ENCODE measurements around the gene CCDC116. TPM values are rescaled to one million over a fixed set of nuclear protein-coding genes. Genes with fewer than 3 reads are reported as not detected.
"Not testable (repeated sequence)": the region's sequence is repeated elsewhere in the genome, so short reads cannot be mapped to it uniquely, and the experiment has no call there.

The CCDC116 gene
- total and polyA plus RNA-seq, 2 experiments from 2014 or later = 0.30 to 1.5 TPM

DNA sequence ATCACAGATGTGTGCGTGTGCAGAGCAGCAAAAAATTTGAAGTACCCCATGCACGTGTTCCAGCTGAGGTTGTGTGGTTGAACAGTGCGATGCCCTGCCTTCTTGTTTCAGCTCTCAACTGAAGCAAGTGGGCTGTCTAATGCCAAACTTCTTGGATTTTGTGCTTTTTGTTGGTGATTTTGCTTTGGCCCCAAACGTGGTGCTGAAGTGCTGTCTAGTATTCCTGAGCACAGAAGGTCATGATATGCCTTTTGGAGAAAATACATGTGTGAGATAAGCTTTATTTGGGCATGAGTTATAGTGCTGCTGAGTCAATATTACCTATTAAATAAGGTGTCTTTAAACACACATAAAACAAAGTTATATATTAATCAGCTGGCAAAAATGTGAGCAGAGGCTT is 16.8 kb upstream of the CCDC116 start:
- H2AFZ ChIP-seq = no peak overlapping the region
- H3K4me2 ChIP-seq = no peak overlapping the region
- no peak overlapping the region for H3K27ac ChIP-seq
- no peaks in the 10 kb centered on the region for H3K36me3 ChIP-seq (replicated peaks; ENCODE audit: insufficient read depth, low read depth)
- DNase-seq (ENCODE audit: low spot score) = no peak
- H3K79me2 ChIP-seq = peaks cover 96% of the 10 kb centered on the region
- WGBS (ENCODE audit: low lambda C conversion rate, missing lambda C conversion rate) = 81% methylated on average over 4 of the region's 4 CpGs
- TF ChIP-seq, protein P1, sequence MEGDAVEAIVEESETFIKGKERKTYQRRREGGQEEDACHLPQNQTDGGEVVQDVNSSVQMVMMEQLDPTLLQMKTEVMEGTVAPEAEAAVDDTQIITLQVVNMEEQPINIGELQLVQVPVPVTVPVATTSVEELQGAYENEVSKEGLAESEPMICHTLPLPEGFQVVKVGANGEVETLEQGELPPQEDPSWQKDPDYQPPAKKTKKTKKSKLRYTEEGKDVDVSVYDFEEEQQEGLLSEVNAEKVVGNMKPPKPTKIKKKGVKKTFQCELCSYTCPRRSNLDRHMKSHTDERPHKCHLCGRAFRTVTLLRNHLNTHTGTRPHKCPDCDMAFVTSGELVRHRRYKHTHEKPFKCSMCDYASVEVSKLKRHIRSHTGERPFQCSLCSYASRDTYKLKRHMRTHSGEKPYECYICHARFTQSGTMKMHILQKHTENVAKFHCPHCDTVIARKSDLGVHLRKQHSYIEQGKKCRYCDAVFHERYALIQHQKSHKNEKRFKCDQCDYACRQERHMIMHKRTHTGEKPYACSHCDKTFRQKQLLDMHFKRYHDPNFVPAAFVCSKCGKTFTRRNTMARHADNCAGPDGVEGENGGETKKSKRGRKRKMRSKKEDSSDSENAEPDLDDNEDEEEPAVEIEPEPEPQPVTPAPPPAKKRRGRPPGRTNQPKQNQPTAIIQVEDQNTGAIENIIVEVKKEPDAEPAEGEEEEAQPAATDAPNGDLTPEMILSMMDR (IDR thresholded peaks at IDR 0.05; ENCODE audit: poor library complexity) = no peak
- TF ChIP-seq EZH2 (IDR thresholded peaks at IDR 0.05; ENCODE audit: borderline replicate concordance) = no peak
- TF ChIP-seq EZH2phosphoT487 (IDR thresholded peaks at IDR 0.05; ENCODE audit: low read depth, severe bottlenecking, unreplicated experiment) = no peak
- peaks cover 92% of the 10 kb centered on the region for H4K20me1 ChIP-seq (ENCODE audit: insufficient read depth, poor library complexity, severe bottlenecking)
- H3K9me3 ChIP-seq (ENCODE audit: low read depth) = no peaks in the 10 kb centered on the region
- no peaks in the 10 kb centered on the region for H3K4me1 ChIP-seq (ENCODE audit: insufficient read depth)
- H3K27me3 ChIP-seq = no peaks in the 10 kb centered on the region
- no peaks in the 10 kb centered on the region for H3K9me2 ChIP-seq (replicated peaks; ENCODE audit: insufficient read depth)
- H3K4me3 ChIP-seq = no peak overlapping the region

DNA sequence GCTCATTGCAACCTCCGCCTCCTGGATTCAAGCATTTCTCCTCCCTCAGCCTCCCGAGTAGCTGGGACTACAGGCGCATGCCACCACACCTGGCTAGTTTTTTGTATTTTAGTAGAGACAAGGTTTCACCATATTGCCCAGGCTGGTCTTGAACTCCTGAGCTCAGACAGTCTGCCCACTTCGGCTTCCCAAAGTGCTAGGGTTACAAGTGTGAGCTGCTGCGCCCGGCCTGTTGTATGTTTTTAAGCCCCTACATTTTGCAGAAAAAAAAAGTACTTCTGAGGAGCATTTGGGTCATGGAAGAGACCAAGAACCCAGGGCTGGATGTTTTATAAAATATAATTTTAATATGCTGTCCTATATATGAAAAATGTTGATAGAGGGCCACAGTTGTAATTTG is 15.2 kb upstream of the CCDC116 start:
- not testable (repeated sequence) for H3K27ac ChIP-seq; H3K9me3 ChIP-seq (ENCODE audit: low read depth); H3K9me2 ChIP-seq (replicated peaks; ENCODE audit: insufficient read depth); DNase-seq (ENCODE audit: low spot score); H3K36me3 ChIP-seq (replicated peaks; ENCODE audit: insufficient read depth, low read depth); H3K4me1 ChIP-seq (ENCODE audit: insufficient read depth); H2AFZ ChIP-seq; H3K27me3 ChIP-seq; H3K4me3 ChIP-seq; H3K4me2 ChIP-seq
- Histone ChIP-seq H4K20me1 (ENCODE audit: insufficient read depth, poor library complexity, severe bottlenecking) (peaks cover 86% of the 10 kb centered on the region), H3K79me2 (peaks cover 92% of the 10 kb centered on the region)
- WGBS (ENCODE audit: low lambda C conversion rate, missing lambda C conversion rate) = 95% methylated on average over 6 of the region's 6 CpGs

DNA sequence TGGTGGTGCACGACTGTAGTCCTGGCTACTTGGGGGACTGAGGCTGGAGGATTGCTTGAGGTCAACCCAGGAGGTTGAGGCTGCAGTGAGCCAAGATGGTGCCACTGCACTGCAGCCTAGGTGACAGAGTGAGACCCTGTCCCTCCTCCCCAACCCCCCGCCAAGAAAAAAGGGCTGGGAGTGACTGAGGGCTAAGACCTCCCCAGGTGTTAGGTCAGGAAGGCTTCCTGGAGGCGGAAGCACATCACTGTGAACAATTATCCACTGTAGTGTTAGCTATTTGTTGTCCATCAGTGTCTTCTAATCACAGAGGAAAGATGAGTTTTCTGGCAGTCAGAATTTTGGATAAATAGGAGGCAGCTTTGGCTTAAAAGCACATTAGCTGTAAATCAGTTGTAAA is 11.5 kb upstream of the CCDC116 start:
- 94% methylated on average over 3 of the region's 3 CpGs for WGBS (ENCODE audit: low lambda C conversion rate, missing lambda C conversion rate)

DNA sequence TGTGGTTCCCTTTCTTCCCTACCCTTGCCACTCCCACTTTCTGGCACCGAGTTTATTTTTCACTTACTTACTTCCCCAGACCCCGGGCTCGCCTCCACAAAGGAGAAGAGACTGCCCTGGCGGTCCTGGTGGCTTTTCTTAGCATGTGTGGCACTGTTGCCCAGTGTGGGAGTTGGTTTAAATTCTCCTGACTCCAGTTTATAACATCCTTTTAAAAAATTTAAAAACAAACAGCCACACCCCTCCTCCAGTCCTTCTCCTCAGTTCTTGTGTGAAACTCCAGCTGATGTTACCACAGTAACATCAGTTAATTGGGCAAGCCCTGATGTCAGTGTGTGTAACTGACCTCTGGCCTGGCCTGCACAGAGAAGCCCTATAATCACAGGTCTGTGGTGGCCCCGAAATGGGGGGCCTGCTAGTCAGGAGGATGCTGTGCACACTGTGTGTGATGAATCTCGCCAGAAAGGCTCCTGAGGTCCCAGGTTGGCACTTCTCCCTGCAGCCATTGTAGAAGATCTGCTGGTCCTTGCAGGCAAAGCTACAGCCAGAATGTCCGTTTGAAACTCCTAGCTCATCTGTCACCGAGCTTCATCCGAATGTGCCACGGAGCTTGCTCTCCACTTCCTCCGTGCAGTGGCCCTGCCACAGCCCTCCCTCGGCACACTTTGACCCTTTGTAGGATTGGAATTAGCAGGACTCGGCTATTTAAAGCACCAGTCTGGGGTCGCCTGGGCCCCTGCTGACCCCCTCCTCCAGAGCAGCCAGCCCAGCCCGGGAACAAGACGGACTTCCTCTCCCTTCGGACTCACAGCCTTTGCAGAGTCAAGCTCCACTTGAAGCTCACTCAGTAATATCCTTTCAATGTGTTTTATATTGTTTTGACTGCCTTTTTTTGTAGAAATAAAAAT is 10.3 kb upstream of the CCDC116 start:
- Histone ChIP-seq H3K27me3 (no peaks in the 10 kb centered on the region), H3K4me1 (ENCODE audit: insufficient read depth) (no peaks in the 10 kb centered on the region), H4K20me1 (ENCODE audit: insufficient read depth, poor library complexity, severe bottlenecking) (peaks cover 83% of the 10 kb centered on the region), H3K4me2 (no peak overlapping the region), H2AFZ (no peak overlapping the region), H3K4me3 (no peak overlapping the region), H3K9me2 (replicated peaks; ENCODE audit: insufficient read depth) (no peaks in the 10 kb centered on the region), H3K27ac (no peak overlapping the region), H3K79me2 (peaks cover 79% of the 10 kb centered on the region), H3K9me3 (ENCODE audit: low read depth) (no peaks in the 10 kb centered on the region), H3K36me3 (replicated peaks; ENCODE audit: insufficient read depth, low read depth) (no peaks in the 10 kb centered on the region)
- no peak for TF ChIP-seq EZH2 (IDR thresholded peaks at IDR 0.05; ENCODE audit: borderline replicate concordance)
- TF ChIP-seq EZH2phosphoT487 (IDR thresholded peaks at IDR 0.05; ENCODE audit: low read depth, severe bottlenecking, unreplicated experiment) = no peak
- TF ChIP-seq, protein P1 (IDR thresholded peaks at IDR 0.05; ENCODE audit: poor library complexity) = no peak
- WGBS (ENCODE audit: low lambda C conversion rate, missing lambda C conversion rate) = 92% methylated on average over 17 of the region's 17 CpGs
- no peak for DNase-seq (ENCODE audit: low spot score)

More for the DNA sequence above, 11.5 kb upstream of the CCDC116 start:
- Histone ChIP-seq H2AFZ (no peak overlapping the region), H4K20me1 (ENCODE audit: insufficient read depth, poor library complexity, severe bottlenecking) (peaks cover 87% of the 10 kb centered on the region), H3K27ac (no peak overlapping the region), H3K9me2 (replicated peaks; ENCODE audit: insufficient read depth) (no peaks in the 10 kb centered on the region), H3K27me3 (no peaks in the 10 kb centered on the region), H3K4me3 (no peak overlapping the region), H3K9me3 (ENCODE audit: low read depth) (no peaks in the 10 kb centered on the region), H3K79me2 (peaks cover 86% of the 10 kb centered on the region), H3K4me1 (ENCODE audit: insufficient read depth) (no peaks in the 10 kb centered on the region), H3K36me3 (replicated peaks; ENCODE audit: insufficient read depth, low read depth) (no peaks in the 10 kb centered on the region), H3K4me2 (no peak overlapping the region)
- TF ChIP-seq, protein P1 (IDR thresholded peaks at IDR 0.05; ENCODE audit: poor library complexity) = no peak
- TF ChIP-seq EZH2 (IDR thresholded peaks at IDR 0.05; ENCODE audit: borderline replicate concordance) (no peak), EZH2phosphoT487 (IDR thresholded peaks at IDR 0.05; ENCODE audit: low read depth, severe bottlenecking, unreplicated experiment) (no peak)
- DNase-seq (ENCODE audit: low spot score) = no peak

All from hepatocyte (in vitro differentiated cells).